ENCODE results near the gene TANC1. TPM values are rescaled to one million over a fixed set of nuclear protein-coding genes. Genes with fewer than 3 reads are reported as not detected.
A peak's percentile ranks its signal among the peaks of the same experiment; 100 is the strongest.

The TANC1 gene
- total and polyA plus RNA-seq, 11 donors = 26.6 to 91.1 (median 68.8) TPM

DNA sequence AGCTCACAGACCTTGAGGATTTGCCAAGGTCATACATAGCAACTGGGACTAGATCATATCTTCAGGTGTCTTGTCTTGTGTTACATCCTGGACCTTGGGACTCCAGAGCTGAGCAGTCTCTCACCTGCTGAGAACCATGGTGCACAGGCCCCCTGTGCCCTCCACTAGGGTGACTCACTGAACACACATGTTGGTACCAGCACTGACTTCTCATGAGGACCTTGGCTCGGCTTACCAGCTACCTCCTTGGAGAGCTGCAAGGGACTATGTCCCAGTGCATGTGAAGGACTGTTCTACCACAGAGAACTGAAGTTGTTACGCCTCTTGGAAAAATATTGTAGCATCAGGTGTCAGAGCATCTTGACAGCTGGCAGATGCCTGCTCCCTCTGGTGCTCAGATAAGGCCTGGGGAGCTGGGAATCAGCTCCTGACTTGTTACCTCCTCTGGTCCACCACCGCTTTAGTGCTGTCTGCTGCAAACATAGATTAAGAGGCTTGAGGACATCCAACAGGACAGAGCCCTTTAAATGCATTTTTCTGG lies 246.0 kb downstream of the TANC1 start:
- TF ChIP-seq, protein P1, sequence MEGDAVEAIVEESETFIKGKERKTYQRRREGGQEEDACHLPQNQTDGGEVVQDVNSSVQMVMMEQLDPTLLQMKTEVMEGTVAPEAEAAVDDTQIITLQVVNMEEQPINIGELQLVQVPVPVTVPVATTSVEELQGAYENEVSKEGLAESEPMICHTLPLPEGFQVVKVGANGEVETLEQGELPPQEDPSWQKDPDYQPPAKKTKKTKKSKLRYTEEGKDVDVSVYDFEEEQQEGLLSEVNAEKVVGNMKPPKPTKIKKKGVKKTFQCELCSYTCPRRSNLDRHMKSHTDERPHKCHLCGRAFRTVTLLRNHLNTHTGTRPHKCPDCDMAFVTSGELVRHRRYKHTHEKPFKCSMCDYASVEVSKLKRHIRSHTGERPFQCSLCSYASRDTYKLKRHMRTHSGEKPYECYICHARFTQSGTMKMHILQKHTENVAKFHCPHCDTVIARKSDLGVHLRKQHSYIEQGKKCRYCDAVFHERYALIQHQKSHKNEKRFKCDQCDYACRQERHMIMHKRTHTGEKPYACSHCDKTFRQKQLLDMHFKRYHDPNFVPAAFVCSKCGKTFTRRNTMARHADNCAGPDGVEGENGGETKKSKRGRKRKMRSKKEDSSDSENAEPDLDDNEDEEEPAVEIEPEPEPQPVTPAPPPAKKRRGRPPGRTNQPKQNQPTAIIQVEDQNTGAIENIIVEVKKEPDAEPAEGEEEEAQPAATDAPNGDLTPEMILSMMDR (IDR thresholded peaks at IDR 0.05) = no peak
- no peak for TF ChIP-seq POLR2A (IDR thresholded peaks at IDR 0.05)
- Histone ChIP-seq H3K4me3 (no peak overlapping the region), H3K4me1 (peaks cover 0 to 23% (median 3%) of the 10 kb centered on the region in 12 donors), H3K9me3 (no peaks in the 10 kb centered on the region), H3K36me3 (peaks cover 0 to 76% (median 37%) of the 10 kb centered on the region in 9 donors), H3K27me3 (no peaks in the 10 kb centered on the region), H3K27ac (peak overlapping the region in 3 of 12 donors; percentile 1 to 15 (median 8))
- DNase-seq (no peak), ATAC-seq (peak in 3 of 4 donors; percentile 26 to 57 (median 53))
- WGBS, 4 donors = 63 to 82% (median 71%) methylated on average over 2 to 3 of the region's 3 CpGs
- intact Hi-C loops (cut with DNase I) = no loop called here

DNA sequence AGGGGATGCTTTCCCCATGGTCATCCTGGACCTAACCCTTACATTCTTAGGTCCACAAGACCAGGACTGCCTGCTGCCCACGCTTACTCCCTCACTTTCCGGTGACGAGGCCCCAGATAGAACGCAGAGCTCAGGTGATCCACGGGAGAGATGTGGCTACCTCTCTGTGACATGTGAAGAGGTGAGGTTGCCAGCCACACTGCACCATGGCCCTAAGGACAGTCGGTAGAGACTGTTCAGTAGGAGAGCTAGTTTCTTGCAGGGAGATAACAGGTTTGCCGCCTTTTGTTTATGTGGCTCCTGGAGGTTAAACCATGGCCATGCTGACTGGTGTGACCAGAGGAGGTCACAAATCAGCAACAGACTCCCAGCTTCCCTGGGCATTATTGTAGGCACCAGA lies 246.7 kb downstream of the TANC1 start:
- ATAC-seq (peak in 1 of 4 donors; percentile 18), DNase-seq (no peak)
- Histone ChIP-seq H3K9me3 (no peaks in the 10 kb centered on the region), H3K36me3 (peaks cover 0 to 78% (median 40%) of the 10 kb centered on the region in 9 donors), H3K4me1 (peaks cover 0 to 23% (median 0%) of the 10 kb centered on the region in 12 donors), H3K27ac (no peak overlapping the region), H3K4me3 (no peak overlapping the region), H3K27me3 (no peaks in the 10 kb centered on the region)
- WGBS, 4 donors = 89 to 93% (median 92%) methylated on average over 6 to 7 of the region's 7 CpGs
- intact Hi-C loops (cut with DNase I) = no loop called here
- no peak for TF ChIP-seq POLR2A (IDR thresholded peaks at IDR 0.05)
- TF ChIP-seq, protein P1 (IDR thresholded peaks at IDR 0.05) = no peak

DNA sequence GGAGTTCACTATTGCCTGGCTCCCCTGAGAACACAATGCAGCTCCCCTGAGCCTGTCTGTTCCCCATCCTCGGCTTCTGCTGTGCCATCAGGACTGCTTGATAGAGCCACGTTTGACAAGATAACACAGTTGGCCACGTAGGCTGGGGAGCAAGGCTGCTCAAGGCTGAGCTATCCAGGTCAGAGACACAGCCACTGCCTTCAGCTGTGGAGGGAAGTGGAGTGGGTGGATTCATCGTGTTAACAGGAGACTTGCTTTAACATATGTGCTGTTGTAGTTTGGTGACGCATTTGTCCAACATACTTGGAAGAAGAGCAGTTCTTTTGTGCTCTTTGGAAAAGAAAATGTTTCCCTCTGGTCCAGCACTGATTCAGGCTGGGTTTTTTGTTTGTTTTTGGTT lies 249.2 kb downstream of the TANC1 start:
- H3K27ac ChIP-seq = no peak overlapping the region
- no peaks in the 10 kb centered on the region for H3K9me3 ChIP-seq
- intact Hi-C loops (cut with DNase I) = no loop called here
- ATAC-seq (no peak), DNase-seq (no peak)
- 47 to 56% (median 52%) methylated on average over 5 of the region's 5 CpGs for WGBS, 4 donors
- no peaks in the 10 kb centered on the region for H3K27me3 ChIP-seq
- no peak overlapping the region for H3K4me3 ChIP-seq
- no peak for TF ChIP-seq POLR2A (IDR thresholded peaks at IDR 0.05)
- peaks cover 0 to 23% (median 1%) of the 10 kb centered on the region in 12 donors for H3K4me1 ChIP-seq
- H3K36me3 ChIP-seq = peaks cover 0 to 90% (median 51%) of the 10 kb centered on the region in 9 donors

DNA sequence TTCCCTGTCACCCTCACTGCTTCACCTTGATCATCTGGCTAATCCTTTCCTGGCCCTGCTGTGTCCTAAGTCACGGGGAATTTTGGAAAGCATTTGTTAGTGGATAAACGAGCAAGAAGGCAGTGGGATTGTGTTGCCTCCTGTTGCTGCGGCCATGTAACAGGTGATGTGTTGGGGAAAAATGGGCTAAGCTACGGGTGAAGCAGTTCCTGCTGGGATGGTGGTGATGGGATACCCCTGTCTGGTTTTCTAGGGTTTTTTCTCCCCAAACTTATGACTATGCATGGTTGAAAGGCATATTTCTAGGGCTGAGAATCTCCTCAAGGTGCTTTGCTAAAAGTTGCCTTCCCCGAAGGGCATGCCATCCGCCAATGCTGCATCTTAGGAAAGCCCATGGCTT lies 249.9 kb downstream of the TANC1 start:
- H3K36me3 ChIP-seq = peaks cover 0 to 92% (median 53%) of the 10 kb centered on the region in 9 donors
- H3K27ac ChIP-seq = no peak overlapping the region
- H3K4me1 ChIP-seq = peaks cover 0 to 23% (median 1%) of the 10 kb centered on the region in 12 donors
- no peak for DNase-seq
- H3K27me3 ChIP-seq = no peaks in the 10 kb centered on the region
- no peak overlapping the region for H3K4me3 ChIP-seq
- TF ChIP-seq, protein P1 (IDR thresholded peaks at IDR 0.05) = no peak
- no peak for TF ChIP-seq POLR2A (IDR thresholded peaks at IDR 0.05)
- intact Hi-C loops (cut with DNase I) = no loop called here
- H3K9me3 ChIP-seq = no peaks in the 10 kb centered on the region
- no peak for ATAC-seq
- 87 to 95% (median 91%) methylated on average over 5 to 6 of the region's 6 CpGs for WGBS, 4 donors
